Astrocyte (in vitro differentiated cells and primary cell): ENCODE measurements around the gene TMEM63B. TPM values are rescaled to one million over a fixed set of nuclear protein-coding genes. Genes with fewer than 3 reads are reported as not detected.

Source experiments
- DNase-seq: peaks from one replicate; pipeline ENCODE4 v3.0.0-alpha.2; 2010; ENCODE audit warnings: low read depth
- FAIRE-seq: peaks from 2 replicates; lab custom pipeline; 2011; peaks lifted over from hg19 to GRCh38; lab: Jason Lieb, UNC
- H2AFZ ChIP-seq: 2 replicates; pipeline ENCODE4 v1.6.0; 2012; ENCODE audit warnings: low read depth, low read length, inconsistent platforms
- H3K27ac ChIP-seq: 2 replicates; pipeline ENCODE4 v1.5.1; 2011; ENCODE audit warnings: low read depth, low read length, inconsistent platforms
- H3K27me3 ChIP-seq: 2 replicates; pipeline ENCODE4 v1.6.0; 2011; ENCODE audit warnings: low read length, inconsistent platforms; ENCODE audit not compliant: insufficient read depth
- H3K36me3 ChIP-seq: 2 replicates; pipeline ENCODE4 v1.5.1; 2011; ENCODE audit warnings: low read length, inconsistent platforms; ENCODE audit not compliant: insufficient read depth
- H3K4me1 ChIP-seq: 2 replicates; pipeline ENCODE4 v1.5.1; 2011; ENCODE audit warnings: low read length, inconsistent platforms; ENCODE audit not compliant: insufficient read depth
- H3K4me2 ChIP-seq: 2 replicates; pipeline ENCODE4 v1.6.0; 2012; ENCODE audit warnings: low read length, inconsistent platforms
- H3K4me3 ChIP-seq: 2 replicates; pipeline ENCODE4 v1.5.1; 2011; ENCODE audit warnings: low read depth, mild to moderate bottlenecking, low read length, inconsistent platforms; ENCODE audit not compliant: insufficient read depth
- H3K79me2 ChIP-seq: 2 replicates; pipeline ENCODE4 v1.6.0; 2012; ENCODE audit warnings: mild to moderate bottlenecking, low read length, inconsistent platforms; ENCODE audit not compliant: insufficient read depth
- H3K9ac ChIP-seq: 2 replicates; pipeline ENCODE4 v1.6.0; 2012; ENCODE audit warnings: mild to moderate bottlenecking, low read length, inconsistent platforms
- H3K9me3 ChIP-seq: 2 replicates; pipeline ENCODE4 v1.5.1; 2012; ENCODE audit warnings: low read depth, mild to moderate bottlenecking, low read length, inconsistent platforms; ENCODE audit not compliant: insufficient read depth
- H4K20me1 ChIP-seq: 2 replicates; pipeline ENCODE4 v1.6.0; 2012; ENCODE audit warnings: low read length, inconsistent platforms; ENCODE audit not compliant: insufficient read depth
- H3K27ac Mint-ChIP-seq: one replicate; pipeline ENCODE4 v1.8.0; 2021; ENCODE audit warnings: mild to moderate bottlenecking, mixed read lengths; ENCODE audit not compliant: unreplicated experiment
- H3K27me3 Mint-ChIP-seq: one replicate; pipeline ENCODE4 v1.8.0; 2021; ENCODE audit warnings: low read depth, mixed read lengths; ENCODE audit not compliant: unreplicated experiment
- H3K36me3 Mint-ChIP-seq: one replicate; pipeline ENCODE4 v1.8.0; 2021; ENCODE audit warnings: low read depth, mixed read lengths; ENCODE audit not compliant: unreplicated experiment
- H3K4me1 Mint-ChIP-seq: one replicate; pipeline ENCODE4 v1.8.0; 2021; ENCODE audit warnings: low read depth, mixed read lengths; ENCODE audit not compliant: unreplicated experiment
- H3K4me3 Mint-ChIP-seq: one replicate; pipeline ENCODE4 v1.8.0; 2021; ENCODE audit warnings: mild to moderate bottlenecking, moderate library complexity, mixed read lengths; ENCODE audit not compliant: unreplicated experiment
- H3K9me3 Mint-ChIP-seq: one replicate; pipeline ENCODE4 v1.8.0; 2021; ENCODE audit warnings: mild to moderate bottlenecking, mixed read lengths; ENCODE audit not compliant: unreplicated experiment
- CTCF ChIP-seq: IDR thresholded peaks from 2 replicates; pipeline ENCODE4 v1.5.1; 2011; ENCODE audit warnings: low read depth, mild to moderate bottlenecking, inconsistent platforms, low read length, moderate library complexity; ENCODE audit not compliant: insufficient read depth
- EZH2 ChIP-seq: IDR thresholded peaks from 2 replicates; pipeline ENCODE4 v1.6.1; 2012; ENCODE audit warnings: mild to moderate bottlenecking, low read length, inconsistent platforms; ENCODE audit not compliant: insufficient read depth
- total RNA-seq: library from RNA; stranded (reverse); gene quantifications from 2 replicates; pipeline ENCODE4 v1.2.1, GENCODE V29; 2021

TMEM63B gene
- total RNA-seq, 1 donor from 2014 or later: 86.6 TPM

GRCh38 chr6:44105146-44105545 lies 22.2 kb upstream of the TMEM63B start:
- Mint-ChIP-seq H3K9me3 (no peaks in the 10 kb centered on the region), H3K4me3 (no peak overlapping the region), H3K27me3 (no peaks in the 10 kb centered on the region), H3K4me1 (peaks cover 18% of the 10 kb centered on the region), H3K27ac (no peak overlapping the region), H3K36me3 (peaks cover 41% of the 10 kb centered on the region)
- no peak overlapping the region for H3K4me3 ChIP-seq
- DNase-seq (no peak), FAIRE-seq (no peak)
- H3K4me1 ChIP-seq: no peaks in the 10 kb centered on the region
- H3K36me3 ChIP-seq: peaks cover 10% of the 10 kb centered on the region
- no peaks in the 10 kb centered on the region for H3K27me3 ChIP-seq
- H3K27ac ChIP-seq: no peak overlapping the region
- TF ChIP-seq EZH2 (no peak), CTCF (no peak)
- H3K4me2 ChIP-seq: no peak overlapping the region
- peaks cover 18% of the 10 kb centered on the region for H3K79me2 ChIP-seq
- no peak overlapping the region for H2AFZ ChIP-seq
- H3K9ac ChIP-seq: no peak overlapping the region
- H3K9me3 ChIP-seq: no peaks in the 10 kb centered on the region
- H4K20me1 ChIP-seq: peaks cover 75% of the 10 kb centered on the region

- Histone ChIP-seq H3K9me3 (no peaks in the 10 kb centered on the region), H3K4me1 (no peaks in the 10 kb centered on the region), H3K9ac (no peak overlapping the region), H3K79me2 (peaks cover 28% of the 10 kb centered on the region), H3K4me2 (no peak overlapping the region), H3K27me3 (no peaks in the 10 kb centered on the region), H4K20me1 (peaks cover 79% of the 10 kb centered on the region), H3K27ac (no peak overlapping the region), H2AFZ (no peak overlapping the region), H3K4me3 (no peak overlapping the region), H3K36me3 (peaks cover 17% of the 10 kb centered on the region)
- no peak for FAIRE-seq
- no peak overlapping the region for H3K27ac Mint-ChIP-seq
- no peaks in the 10 kb centered on the region for H3K27me3 Mint-ChIP-seq
- TF ChIP-seq CTCF: no peak
- no peak for TF ChIP-seq EZH2
- peaks cover 19% of the 10 kb centered on the region for H3K4me1 Mint-ChIP-seq
- no peaks in the 10 kb centered on the region for H3K9me3 Mint-ChIP-seq
- H3K4me3 Mint-ChIP-seq: no peak overlapping the region
- DNase-seq: no peak
- H3K36me3 Mint-ChIP-seq: peaks cover 48% of the 10 kb centered on the region
Measured at GRCh38 chr6:44105993-44106740, 21.2 kb upstream of the TMEM63B start.

- H4K20me1 ChIP-seq: peaks cover 79% of the 10 kb centered on the region
- peaks cover 27% of the 10 kb centered on the region for H3K4me1 Mint-ChIP-seq
- H3K4me2 ChIP-seq: no peak overlapping the region
- H3K4me1 ChIP-seq: no peaks in the 10 kb centered on the region
- no peak overlapping the region for H3K4me3 ChIP-seq
- H3K27me3 ChIP-seq: no peaks in the 10 kb centered on the region
- FAIRE-seq (no peak), DNase-seq (no peak)
- no peak overlapping the region for H3K27ac ChIP-seq
- TF ChIP-seq CTCF (no peak), EZH2 (no peak)
- H2AFZ ChIP-seq: no peak overlapping the region
- peaks cover 23% of the 10 kb centered on the region for H3K36me3 ChIP-seq
- no peaks in the 10 kb centered on the region for H3K9me3 Mint-ChIP-seq
- H3K27ac Mint-ChIP-seq: no peak overlapping the region
- no peak overlapping the region for H3K4me3 Mint-ChIP-seq
- peaks cover 30% of the 10 kb centered on the region for H3K79me2 ChIP-seq
- no peaks in the 10 kb centered on the region for H3K27me3 Mint-ChIP-seq
- H3K9ac ChIP-seq: no peak overlapping the region
- peaks cover 56% of the 10 kb centered on the region for H3K36me3 Mint-ChIP-seq
- H3K9me3 ChIP-seq: no peaks in the 10 kb centered on the region
Measured at GRCh38 chr6:44107017-44107416, 20.3 kb upstream of the TMEM63B start.
